ENCODE data around the gene TMEM184B. TPM values are rescaled to one million over a fixed set of nuclear protein-coding genes. Genes with fewer than 3 reads are reported as not detected.
A peak's percentile ranks its signal among the peaks of the same experiment; 100 is the strongest.

The TMEM184B gene
- polyA plus RNA-seq, 4 donors: 7.3 to 47.4 (median 20.3) TPM

DNA sequence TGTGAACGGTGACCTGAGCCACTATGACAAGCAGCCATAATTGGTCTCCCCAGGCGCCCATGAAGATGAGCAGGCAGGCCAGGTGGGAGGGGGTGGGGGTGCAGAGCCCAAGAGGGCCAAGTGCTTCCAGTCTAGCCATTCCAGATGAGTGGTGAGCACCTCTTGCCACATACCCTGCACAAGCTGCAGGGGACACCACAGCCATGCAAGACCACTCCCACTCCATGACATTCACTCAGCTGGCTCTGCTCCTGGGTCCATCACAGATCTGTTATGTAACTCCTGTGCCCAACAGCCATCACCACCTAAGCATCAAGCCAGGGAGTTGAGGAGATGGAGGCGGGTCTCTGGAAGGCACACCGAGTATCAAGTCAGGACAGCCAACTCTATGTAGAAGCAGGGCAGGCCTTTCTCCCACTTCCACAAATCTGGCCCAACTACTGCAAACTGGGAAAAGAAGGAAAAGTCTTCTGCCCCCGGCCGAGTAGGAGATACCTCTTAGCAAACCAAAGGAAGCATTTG lies 8.4 kb downstream of the TMEM184B start:
- H3K36me3 ChIP-seq (ENCODE audit: control insufficient read depth in 3 of 3, insufficient read depth in 2 of 3, low read depth in 1 of 3, low read length in 3 of 3): peaks cover 0 to 56% (median 0%) of the 10 kb centered on the region in 3 donors

GRCh38 chr22:38262051-38262795 lies 10.6 kb downstream of the TMEM184B start:
- Histone ChIP-seq H3K27me3 (ENCODE audit: control insufficient read depth in 3 of 3, insufficient read depth in 3 of 3, low read length in 3 of 3) (no peaks in the 10 kb centered on the region), H3K36me3 (ENCODE audit: control insufficient read depth in 3 of 3, insufficient read depth in 2 of 3, low read depth in 1 of 3, low read length in 3 of 3) (peaks cover 0 to 47% (median 0%) of the 10 kb centered on the region in 3 donors), H3K4me1 (ENCODE audit: control insufficient read depth in 3 of 3, insufficient read depth in 2 of 3, low read depth in 1 of 3, low read length in 2 of 3) (peaks cover 0 to 55% (median 2%) of the 10 kb centered on the region in 3 donors), H3K27ac (ENCODE audit: low read depth in 1 of 3, low read length in 2 of 3) (peak overlapping the region in 1 of 3 donors; percentile 67), H3K4me3 (ENCODE audit: low read depth in 1 of 3, low read length in 3 of 3) (no peak overlapping the region), H3K9me3 (ENCODE audit: control insufficient read depth in 2 of 2, insufficient read depth in 1 of 2, low read depth in 1 of 2, low read length in 1 of 2) (no peaks in the 10 kb centered on the region)
- peak; percentile 55 to 63 for DNase-seq
- no peak for FAIRE-seq
- WGBS, 3 donors: 64 to 67% (median 65%) methylated on average over 20 of the region's 20 CpGs

More for the DNA sequence above, 8.4 kb downstream of the TMEM184B start:
- Histone ChIP-seq H3K4me1 (ENCODE audit: control insufficient read depth in 3 of 3, insufficient read depth in 2 of 3, low read depth in 1 of 3, low read length in 2 of 3) (peaks cover 0 to 34% (median 2%) of the 10 kb centered on the region in 3 donors), H3K27ac (ENCODE audit: low read depth in 1 of 3, low read length in 2 of 3) (no peak overlapping the region), H3K27me3 (ENCODE audit: control insufficient read depth in 3 of 3, insufficient read depth in 3 of 3, low read length in 3 of 3) (no peaks in the 10 kb centered on the region), H3K9me3 (ENCODE audit: control insufficient read depth in 2 of 2, insufficient read depth in 1 of 2, low read depth in 1 of 2, low read length in 1 of 2) (no peaks in the 10 kb centered on the region), H3K4me3 (ENCODE audit: low read depth in 1 of 3, low read length in 3 of 3) (no peak overlapping the region)
- DNase-seq (no peak), FAIRE-seq (no peak)
- WGBS, 3 donors: 87 to 99% (median 93%) methylated on average over 6 of the region's 6 CpGs

DNA sequence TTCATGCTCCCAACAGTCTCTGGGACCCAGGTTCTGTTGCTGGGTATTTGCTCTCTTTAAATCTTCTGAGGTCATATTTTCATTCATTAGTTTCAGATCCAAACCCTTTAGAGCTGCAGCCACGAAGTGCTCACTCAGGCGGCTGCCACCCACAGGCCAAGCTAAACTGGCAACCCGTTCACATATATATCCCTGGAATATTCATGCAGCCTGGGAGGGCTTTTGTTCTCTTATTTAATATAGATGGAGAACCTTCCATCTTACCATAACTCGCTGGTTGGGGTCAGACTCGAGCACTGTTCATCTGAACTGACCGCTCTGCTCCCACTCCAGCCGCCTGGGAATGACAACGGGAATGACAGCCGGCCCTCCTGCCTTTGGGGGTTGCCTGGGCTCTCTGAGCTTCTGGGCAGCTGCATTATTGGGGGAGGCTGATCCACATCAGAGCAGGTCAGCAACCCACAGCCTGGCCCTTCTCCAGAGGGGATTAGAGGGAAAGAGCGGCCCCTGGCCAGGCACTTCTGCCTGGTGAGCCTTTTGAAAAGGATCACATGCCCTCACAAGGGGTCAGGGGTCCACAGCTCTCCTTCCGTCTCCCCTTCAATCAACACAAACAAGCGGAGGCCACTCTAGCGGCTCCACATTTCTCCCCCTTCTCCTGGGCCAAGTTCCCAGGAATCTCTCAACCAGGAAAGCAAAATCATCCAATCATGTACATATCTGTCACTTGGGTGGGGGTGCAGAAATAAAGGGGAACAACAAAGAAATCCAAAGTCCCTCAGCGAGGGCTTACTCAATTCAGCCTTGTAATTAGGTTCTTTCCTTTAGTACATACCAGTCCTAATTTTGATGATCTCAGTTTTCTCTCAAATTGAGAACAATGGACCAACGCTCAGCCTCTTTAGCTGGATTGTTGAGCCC lies 11.8 kb downstream of the TMEM184B start:
- Histone ChIP-seq H3K27ac (ENCODE audit: low read depth in 1 of 3, low read length in 2 of 3) (peak overlapping the region; percentile 15 to 73 (median 64)), H3K4me3 (ENCODE audit: low read depth in 1 of 3, low read length in 3 of 3) (no peak overlapping the region), H3K27me3 (ENCODE audit: control insufficient read depth in 3 of 3, insufficient read depth in 3 of 3, low read length in 3 of 3) (no peaks in the 10 kb centered on the region), H3K9me3 (ENCODE audit: control insufficient read depth in 2 of 2, insufficient read depth in 1 of 2, low read depth in 1 of 2, low read length in 1 of 2) (no peaks in the 10 kb centered on the region), H3K4me1 (ENCODE audit: control insufficient read depth in 3 of 3, insufficient read depth in 2 of 3, low read depth in 1 of 3, low read length in 2 of 3) (peaks cover 0 to 58% (median 0%) of the 10 kb centered on the region in 3 donors), H3K36me3 (ENCODE audit: control insufficient read depth in 3 of 3, insufficient read depth in 2 of 3, low read depth in 1 of 3, low read length in 3 of 3) (peaks cover 0 to 44% (median 0%) of the 10 kb centered on the region in 3 donors)
- FAIRE-seq (no peak), DNase-seq (peak in 1 of 2 donors; percentile 53)
- 44 to 58% (median 51%) methylated on average over 15 of the region's 15 CpGs for WGBS, 3 donors

DNA sequence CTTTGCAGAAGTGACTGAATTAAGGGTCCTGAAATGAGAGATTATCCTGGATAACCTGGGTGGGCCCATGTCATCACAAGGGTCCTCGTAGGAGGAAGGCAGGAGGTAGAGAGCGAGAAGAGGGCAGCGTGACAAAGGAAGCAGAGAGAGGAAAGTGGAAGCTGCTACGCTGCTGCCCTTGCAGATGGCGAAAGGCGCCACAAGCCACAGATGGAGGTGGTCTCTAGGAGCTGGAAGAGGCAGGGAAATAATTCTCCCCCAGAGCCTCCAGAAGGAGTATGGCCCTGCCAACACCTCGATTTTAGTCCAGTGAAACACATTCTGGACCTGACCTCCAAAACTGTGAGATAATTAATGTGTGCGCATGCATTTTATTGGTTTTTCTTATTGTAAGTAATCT lies 13.4 kb downstream of the TMEM184B start:
- Histone ChIP-seq H3K4me1 (ENCODE audit: control insufficient read depth in 3 of 3, insufficient read depth in 2 of 3, low read depth in 1 of 3, low read length in 2 of 3) (peaks cover 0 to 54% (median 0%) of the 10 kb centered on the region in 3 donors), H3K9me3 (ENCODE audit: control insufficient read depth in 2 of 2, insufficient read depth in 1 of 2, low read depth in 1 of 2, low read length in 1 of 2) (no peaks in the 10 kb centered on the region), H3K4me3 (ENCODE audit: low read depth in 1 of 3, low read length in 3 of 3) (no peak overlapping the region), H3K27me3 (ENCODE audit: control insufficient read depth in 3 of 3, insufficient read depth in 3 of 3, low read length in 3 of 3) (no peaks in the 10 kb centered on the region), H3K27ac (ENCODE audit: low read depth in 1 of 3, low read length in 2 of 3) (peak overlapping the region in 2 of 3 donors; percentile 90 to 92), H3K36me3 (ENCODE audit: control insufficient read depth in 3 of 3, insufficient read depth in 2 of 3, low read depth in 1 of 3, low read length in 3 of 3) (peaks cover 0 to 29% (median 0%) of the 10 kb centered on the region in 3 donors)
- no peak for DNase-seq
- FAIRE-seq: no peak
- WGBS, 3 donors: 85 to 88% (median 86%) methylated on average over 8 of the region's 8 CpGs

DNA sequence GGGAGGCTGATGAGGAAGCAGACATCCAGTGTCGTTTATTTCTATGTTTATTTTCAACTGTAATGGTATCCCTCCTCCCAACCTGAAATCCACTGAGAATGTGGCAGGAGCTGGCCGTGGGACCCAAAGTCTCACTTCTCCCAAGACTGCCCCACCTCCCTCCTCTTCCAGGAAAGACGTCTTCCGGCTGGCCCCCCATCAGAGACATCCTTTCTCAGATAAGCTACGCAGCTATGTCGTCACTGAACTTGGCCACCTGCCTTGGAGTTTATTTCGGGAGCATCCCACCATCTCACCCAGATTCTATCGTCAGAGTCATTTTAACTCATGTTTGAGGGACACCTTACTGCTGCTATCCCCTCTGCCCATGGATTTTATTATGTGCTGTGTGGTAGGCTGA lies 13.9 kb downstream of the TMEM184B start:
- WGBS, 3 donors: 56 to 74% (median 69%) methylated on average over 8 of the region's 8 CpGs
- Histone ChIP-seq H3K4me3 (ENCODE audit: low read depth in 1 of 3, low read length in 3 of 3) (no peak overlapping the region), H3K4me1 (ENCODE audit: control insufficient read depth in 3 of 3, insufficient read depth in 2 of 3, low read depth in 1 of 3, low read length in 2 of 3) (peaks cover 0 to 54% (median 0%) of the 10 kb centered on the region in 3 donors), H3K27me3 (ENCODE audit: control insufficient read depth in 3 of 3, insufficient read depth in 3 of 3, low read length in 3 of 3) (no peaks in the 10 kb centered on the region), H3K36me3 (ENCODE audit: control insufficient read depth in 3 of 3, insufficient read depth in 2 of 3, low read depth in 1 of 3, low read length in 3 of 3) (peaks cover 0 to 24% (median 0%) of the 10 kb centered on the region in 3 donors), H3K27ac (ENCODE audit: low read depth in 1 of 3, low read length in 2 of 3) (peak overlapping the region in 2 of 3 donors; percentile 90 to 92), H3K9me3 (ENCODE audit: control insufficient read depth in 2 of 2, insufficient read depth in 1 of 2, low read depth in 1 of 2, low read length in 1 of 2) (no peaks in the 10 kb centered on the region)
- FAIRE-seq (no peak), DNase-seq (peak in 1 of 2 donors; percentile 38)

DNA sequence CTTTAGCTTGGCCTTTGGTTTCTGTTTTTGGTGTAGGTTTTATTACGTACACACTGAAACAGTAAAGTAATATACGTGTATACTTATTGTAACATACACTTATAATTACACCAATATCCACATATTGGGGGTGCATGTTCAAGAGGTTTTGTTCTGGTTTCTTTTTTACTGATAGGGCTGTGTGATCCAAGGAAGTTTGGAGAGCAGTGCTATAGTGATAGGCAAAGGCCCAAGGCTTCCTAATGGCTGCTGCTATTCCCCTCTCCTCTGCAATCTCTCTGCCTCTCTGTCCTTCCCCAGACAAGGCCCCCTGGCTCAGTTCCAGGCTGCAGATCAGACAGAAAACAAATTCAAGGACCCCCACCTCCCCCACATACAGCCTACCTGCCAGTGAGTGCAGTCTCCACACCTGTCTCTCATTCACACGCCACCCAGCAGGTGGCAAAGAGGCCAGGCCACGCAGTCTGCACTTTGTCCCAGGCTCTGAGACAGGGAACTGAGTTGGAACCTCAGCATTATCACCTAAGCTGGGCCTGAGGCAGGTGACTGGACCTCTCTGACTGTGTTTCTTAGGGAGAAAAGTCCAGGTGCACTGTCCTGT lies 15.1 kb downstream of the TMEM184B start:
- FAIRE-seq: no peak
- DNase-seq: peak; percentile 91 to 94
- peaks cover 0 to 54% (median 0%) of the 10 kb centered on the region in 3 donors for H3K4me1 ChIP-seq (ENCODE audit: control insufficient read depth in 3 of 3, insufficient read depth in 2 of 3, low read depth in 1 of 3, low read length in 2 of 3)
- H3K9me3 ChIP-seq (ENCODE audit: control insufficient read depth in 2 of 2, insufficient read depth in 1 of 2, low read depth in 1 of 2, low read length in 1 of 2): no peaks in the 10 kb centered on the region
- peak overlapping the region; percentile 79 to 92 (median 90) for H3K27ac ChIP-seq (ENCODE audit: low read depth in 1 of 3, low read length in 2 of 3)
- peaks cover 0 to 17% (median 0%) of the 10 kb centered on the region in 3 donors for H3K36me3 ChIP-seq (ENCODE audit: control insufficient read depth in 3 of 3, insufficient read depth in 2 of 3, low read depth in 1 of 3, low read length in 3 of 3)
- H3K27me3 ChIP-seq (ENCODE audit: control insufficient read depth in 3 of 3, insufficient read depth in 3 of 3, low read length in 3 of 3): no peaks in the 10 kb centered on the region
- 23 to 48% (median 42%) methylated on average over 4 of the region's 4 CpGs for WGBS, 3 donors
- peak overlapping the region in 2 of 3 donors; percentile 18 to 25 for H3K4me3 ChIP-seq (ENCODE audit: low read depth in 1 of 3, low read length in 3 of 3)

GRCh38 chr22:38257181-38257580 lies 15.6 kb downstream of the TMEM184B start:
- FAIRE-seq: no peak
- Histone ChIP-seq H3K4me1 (ENCODE audit: control insufficient read depth in 3 of 3, insufficient read depth in 2 of 3, low read depth in 1 of 3, low read length in 2 of 3) (peaks cover 0 to 50% (median 0%) of the 10 kb centered on the region in 3 donors), H3K4me3 (ENCODE audit: low read depth in 1 of 3, low read length in 3 of 3) (peak overlapping the region in 2 of 3 donors; percentile 13 to 18), H3K27ac (ENCODE audit: low read depth in 1 of 3, low read length in 2 of 3) (peak overlapping the region; percentile 79 to 92 (median 90)), H3K36me3 (ENCODE audit: control insufficient read depth in 3 of 3, insufficient read depth in 2 of 3, low read depth in 1 of 3, low read length in 3 of 3) (peaks cover 0 to 16% (median 0%) of the 10 kb centered on the region in 3 donors), H3K9me3 (ENCODE audit: control insufficient read depth in 2 of 2, insufficient read depth in 1 of 2, low read depth in 1 of 2, low read length in 1 of 2) (no peaks in the 10 kb centered on the region), H3K27me3 (ENCODE audit: control insufficient read depth in 3 of 3, insufficient read depth in 3 of 3, low read length in 3 of 3) (no peaks in the 10 kb centered on the region)
- peak; percentile 42 to 56 for DNase-seq
- WGBS, 3 donors: 25 to 36% (median 35%) methylated on average over 14 of the region's 14 CpGs
